SU-DHL-6 (cell line): ENCODE results near the gene PRRC2B.

Experiments
- H2AFZ ChIP-seq: fragments of 200-600 bp; sonication (generic); 2 replicates; pipeline ENCODE4 v1.6.1; 2014; ENCODE audit warnings: low read depth, mild to moderate bottlenecking, moderate library complexity, mixed read lengths, antibody characterized with exemption, low read length; ENCODE audit not compliant: severe bottlenecking
- H3F3A ChIP-seq: fragments of 200-600 bp; shearing (Covaris generic); 2 replicates; pipeline ENCODE4 v1.6.0; 2016; ENCODE audit warnings: antibody characterized with exemption, mild to moderate bottlenecking; ENCODE audit not compliant: insufficient read depth
- H3K27ac ChIP-seq: fragments of 200-600 bp; sonication (generic); 2 replicates; pipeline ENCODE4 v1.5.1; 2016; ENCODE audit warnings: low read depth, mild to moderate bottlenecking, low read length, moderate library complexity, mixed read lengths
- H3K27me3 ChIP-seq: fragments of 200-600 bp; sonication (generic), shearing (Covaris generic); 2 replicates; pipeline ENCODE4 v1.6.0; 2014; ENCODE audit warnings: mild to moderate bottlenecking, low read length
- H3K36me3 ChIP-seq: fragments of 200-600 bp; sonication (generic); 2 replicates; pipeline ENCODE4 v1.6.1; 2014; ENCODE audit warnings: mild to moderate bottlenecking, low read length, mixed read lengths
- H3K4me2 ChIP-seq: fragments of 300-600, 200-600 bp; shearing (Covaris generic), sonication (generic); 2 replicates; pipeline ENCODE4 v1.6.0; 2014; ENCODE audit warnings: low read length, low read depth, mild to moderate bottlenecking; ENCODE audit not compliant: poor library complexity, severe bottlenecking
- H3K4me3 ChIP-seq: fragments of 200-600 bp; sonication (generic); 2 replicates; pipeline ENCODE4 v1.5.1; 2014; ENCODE audit warnings: antibody characterized with exemption, low read length, mild to moderate bottlenecking, mixed read lengths; ENCODE audit not compliant: insufficient read depth, poor library complexity, severe bottlenecking
- H3K79me2 ChIP-seq: fragments of 200-600 bp; sonication (generic); 2 replicates; pipeline ENCODE4 v1.6.1; 2014; ENCODE audit warnings: mild to moderate bottlenecking, low read length, moderate library complexity; ENCODE audit not compliant: insufficient read depth
- H3K9ac ChIP-seq: fragments of 200-600 bp; sonication (generic); 2 replicates; pipeline ENCODE4 v1.7.0; 2014; ENCODE audit warnings: mild to moderate bottlenecking, low read length
- H3K9me2 ChIP-seq: fragments of 200-600 bp; sonication (generic); replicated peaks from 2 replicates; pipeline ENCODE4 v1.6.1; 2014; ENCODE audit warnings: low read length; ENCODE audit not compliant: insufficient read depth
- H3K9me3 ChIP-seq: fragments of 200-600 bp; sonication (generic); 2 replicates; pipeline ENCODE4 v1.6.1; 2014; ENCODE audit warnings: low read length, mixed read lengths; ENCODE audit not compliant: insufficient read depth
- H4K20me1 ChIP-seq: fragments of 200-600 bp; sonication (generic); 2 replicates; pipeline ENCODE4 v1.6.1; 2014; ENCODE audit warnings: low read depth, mild to moderate bottlenecking, antibody characterized with exemption, low read length, moderate library complexity, mixed read lengths
- EZH2phosphoT487 ChIP-seq: fragments of 200-600 bp; sonication (generic), shearing (Covaris generic); conservative IDR thresholded peaks from 2 replicates; pipeline ENCODE4 v1.6.1; 2018; ENCODE audit warnings: mild to moderate bottlenecking, antibody characterized with exemption, low read length, moderate library complexity, mixed read lengths
- TF ChIP-seq, protein P1 (sequence below): fragments of 200-600 bp; sonication (generic); IDR thresholded peaks from one replicate; pipeline ENCODE4 v1.5.1; 2017; ENCODE audit warnings: antibody characterized with exemption, mild to moderate bottlenecking, low read length, moderate library complexity; ENCODE audit not compliant: insufficient read depth, poor library complexity, severe bottlenecking

Gene PRRC2B

DNA sequence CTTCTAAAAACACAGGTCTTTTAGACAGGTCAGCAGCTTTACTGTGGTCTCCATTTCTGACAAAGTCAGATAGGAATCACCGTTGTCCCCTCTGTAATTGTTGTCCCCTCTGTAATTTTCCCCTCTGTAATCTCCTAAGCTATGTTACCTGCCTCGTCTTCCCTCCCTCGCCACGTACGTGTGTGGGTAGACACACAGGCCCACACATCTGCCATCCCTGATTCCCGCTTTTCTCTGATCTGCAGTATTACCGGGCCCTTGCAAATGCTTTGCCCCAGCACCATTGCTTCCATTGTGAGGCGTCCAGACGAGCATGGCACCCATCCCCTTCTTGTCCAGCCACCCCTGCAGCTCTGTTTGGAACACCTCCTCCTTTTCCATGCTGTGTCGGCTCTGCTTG, 63.9 kb downstream of the PRRC2B start:
- H3K9me3 ChIP-seq = no peaks in the 10 kb centered on the region
- no peak overlapping the region for H3K4me3 ChIP-seq
- H3K79me2 ChIP-seq = peaks cover 18% of the 10 kb centered on the region
- TF ChIP-seq, protein P1, sequence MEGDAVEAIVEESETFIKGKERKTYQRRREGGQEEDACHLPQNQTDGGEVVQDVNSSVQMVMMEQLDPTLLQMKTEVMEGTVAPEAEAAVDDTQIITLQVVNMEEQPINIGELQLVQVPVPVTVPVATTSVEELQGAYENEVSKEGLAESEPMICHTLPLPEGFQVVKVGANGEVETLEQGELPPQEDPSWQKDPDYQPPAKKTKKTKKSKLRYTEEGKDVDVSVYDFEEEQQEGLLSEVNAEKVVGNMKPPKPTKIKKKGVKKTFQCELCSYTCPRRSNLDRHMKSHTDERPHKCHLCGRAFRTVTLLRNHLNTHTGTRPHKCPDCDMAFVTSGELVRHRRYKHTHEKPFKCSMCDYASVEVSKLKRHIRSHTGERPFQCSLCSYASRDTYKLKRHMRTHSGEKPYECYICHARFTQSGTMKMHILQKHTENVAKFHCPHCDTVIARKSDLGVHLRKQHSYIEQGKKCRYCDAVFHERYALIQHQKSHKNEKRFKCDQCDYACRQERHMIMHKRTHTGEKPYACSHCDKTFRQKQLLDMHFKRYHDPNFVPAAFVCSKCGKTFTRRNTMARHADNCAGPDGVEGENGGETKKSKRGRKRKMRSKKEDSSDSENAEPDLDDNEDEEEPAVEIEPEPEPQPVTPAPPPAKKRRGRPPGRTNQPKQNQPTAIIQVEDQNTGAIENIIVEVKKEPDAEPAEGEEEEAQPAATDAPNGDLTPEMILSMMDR = no peak
- no peak for TF ChIP-seq EZH2phosphoT487
- no peaks in the 10 kb centered on the region for H3F3A ChIP-seq
- peaks cover 38% of the 10 kb centered on the region; the same call in 1 of the 2 replicates for H3K36me3 ChIP-seq
- H3K9me2 ChIP-seq = no peaks in the 10 kb centered on the region
- H4K20me1 ChIP-seq = no peaks in the 10 kb centered on the region; the same call in 1 of the 2 replicates
- H3K9ac ChIP-seq = no peak overlapping the region
- H2AFZ ChIP-seq = no peak overlapping the region
- no peak overlapping the region for H3K27ac ChIP-seq
- no peaks in the 10 kb centered on the region for H3K27me3 ChIP-seq
- H3K4me2 ChIP-seq = no peak overlapping the region

DNA sequence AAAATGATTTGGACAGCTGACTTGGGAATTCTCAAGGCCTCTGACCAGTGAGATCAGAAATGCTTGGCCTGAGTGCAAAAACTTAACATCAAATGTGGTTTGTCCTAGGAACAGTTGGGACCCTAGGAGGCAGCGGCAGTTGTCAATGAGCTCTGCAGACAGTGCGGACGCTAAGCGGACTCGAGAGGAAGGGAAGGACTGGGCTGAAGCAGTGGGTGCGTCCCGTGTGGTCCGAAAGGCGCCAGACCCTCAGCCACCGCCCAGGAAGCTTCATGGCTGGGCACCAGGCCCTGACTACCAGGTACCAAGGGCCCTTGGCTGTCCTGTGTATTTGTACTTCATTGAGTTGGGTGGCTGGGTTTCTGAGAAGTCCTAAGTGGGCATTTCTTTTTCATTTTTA, 65.2 kb downstream of the PRRC2B start:
- Histone ChIP-seq H3K4me3 (no peak overlapping the region), H3K4me2 (no peak overlapping the region), H3K79me2 (peaks cover 12% of the 10 kb centered on the region; the same call in 1 of the 2 replicates), H3K27ac (no peak overlapping the region), H3K36me3 (peaks cover 37% of the 10 kb centered on the region; the same call in 1 of the 2 replicates), H3K9ac (no peak overlapping the region), H3K27me3 (no peaks in the 10 kb centered on the region), H4K20me1 (no peaks in the 10 kb centered on the region; the same call in 1 of the 2 replicates), H2AFZ (no peak overlapping the region), H3K9me2 (no peaks in the 10 kb centered on the region), H3F3A (0 out of 2 replicates have a peak, but pooled peaks cover 4% of the 10 kb centered on the region), H3K9me3 (no peaks in the 10 kb centered on the region)
- TF ChIP-seq, protein P1 = no peak
- TF ChIP-seq EZH2phosphoT487 = no peak

DNA sequence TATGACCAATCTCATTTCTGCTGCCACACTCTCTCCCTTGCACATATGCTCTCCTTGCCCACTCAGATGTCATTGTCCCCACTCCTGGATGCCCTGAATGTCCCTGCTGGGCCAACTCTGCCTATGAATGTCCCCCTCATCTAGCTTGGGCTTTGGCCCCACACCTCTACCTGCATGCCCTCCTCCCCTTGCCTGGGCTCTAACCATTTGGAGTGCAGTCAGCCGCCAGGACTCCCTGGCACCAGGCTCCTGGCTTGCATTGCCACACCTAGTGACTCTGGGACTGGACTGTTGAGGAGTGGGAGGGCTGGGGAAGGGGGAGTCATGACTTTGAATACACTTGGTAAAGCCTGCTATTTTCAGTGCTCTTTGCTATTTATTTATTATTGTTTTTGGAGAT, 67.3 kb downstream of the PRRC2B start:
- Histone ChIP-seq H3K4me3 (no peak overlapping the region), H3K36me3 (peaks cover 38% of the 10 kb centered on the region; the same call in 1 of the 2 replicates), H3K79me2 (peaks cover 10% of the 10 kb centered on the region; the same call in 1 of the 2 replicates), H4K20me1 (no peaks in the 10 kb centered on the region; the same call in 1 of the 2 replicates), H3K27me3 (no peaks in the 10 kb centered on the region), H3K4me2 (no peak overlapping the region), H3K9me3 (no peaks in the 10 kb centered on the region), H3F3A (0 out of 2 replicates have a peak, but pooled peaks cover 4% of the 10 kb centered on the region), H3K27ac (no peak overlapping the region), H2AFZ (no peak overlapping the region), H3K9me2 (no peaks in the 10 kb centered on the region), H3K9ac (no peak overlapping the region)
- TF ChIP-seq, protein P1 = no peak
- no peak for TF ChIP-seq EZH2phosphoT487
